ENCODE measurements around the gene MXD3. TPM values are rescaled to one million over a fixed set of nuclear protein-coding genes. Genes with fewer than 3 reads are reported as not detected.
A peak's percentile ranks its signal among the peaks of the same experiment; 100 is the strongest.

MXD3 gene
- total and polyA plus RNA-seq, 10 of the 15 experiments (the other 5 are each of a cell fraction or from before 2014, with no cell fraction given) = 0.24 to 29.8 (median 13.5) TPM

DNA sequence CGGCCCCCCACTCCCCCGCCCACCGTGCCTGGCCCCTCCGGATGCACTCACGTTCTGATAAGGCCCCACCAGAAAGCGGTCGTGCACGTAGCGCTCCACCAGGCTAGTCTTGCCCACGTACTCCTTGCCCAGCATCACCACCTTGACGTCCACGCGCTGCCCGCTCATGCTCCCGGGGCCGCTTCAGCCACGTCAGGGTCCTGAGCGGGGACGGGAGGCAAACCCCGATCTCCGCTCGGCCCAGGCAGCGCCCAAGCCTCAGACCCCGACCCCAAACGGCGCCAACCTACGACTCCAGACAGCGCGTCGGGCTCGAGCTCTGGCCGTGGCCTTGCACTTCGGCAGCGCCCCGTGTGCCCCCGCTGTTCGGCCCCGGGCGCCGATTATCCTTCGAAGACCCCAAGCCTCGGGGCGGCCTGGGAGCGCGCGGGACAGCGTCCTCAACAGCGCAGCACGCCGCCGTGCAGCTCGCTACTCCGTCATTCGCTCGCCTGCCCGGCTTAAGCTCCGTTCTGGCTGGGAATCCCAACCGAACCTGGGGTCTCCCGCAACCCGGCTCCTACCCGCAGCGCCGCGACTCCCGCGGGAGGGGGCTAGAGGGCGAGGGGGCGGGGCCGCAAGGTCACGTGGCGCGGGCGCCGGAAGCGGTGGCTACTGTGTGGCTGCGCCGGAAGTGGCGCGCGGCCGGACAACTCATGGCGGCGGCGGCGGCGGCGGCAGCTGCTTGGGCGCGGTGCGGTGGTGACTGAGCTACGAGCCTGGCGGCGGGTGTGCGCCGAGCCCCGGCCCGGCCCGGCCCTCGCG is 8.4 kb downstream of the MXD3 start, which contains the start of the genes PRELID1 and RAB24 (continued):
- TF ChIP-seq E4F1 (IDR thresholded peaks at IDR 0.05; ENCODE audit: borderline replicate concordance, partially characterized antibody) (no peak), TCF3 (IDR thresholded peaks at IDR 0.05; ENCODE audit: borderline replicate concordance, insufficient read depth, low read depth, low read length) (no peak), ZBTB33 (IDR thresholded peaks at IDR 0.05) (no peak), KAT2A (conservative IDR thresholded peaks at IDR 0.05; ENCODE audit: control insufficient read depth, low read depth, low read length) (no peak), GABPA (IDR thresholded peaks at IDR 0.05; ENCODE audit: low read depth) (peak; percentile 81; the same call in 1 of the 2 replicates), ZNF687 (IDR thresholded peaks at IDR 0.05) (peak; percentile 81), MAX (IDR thresholded peaks at IDR 0.05; ENCODE audit: low read depth, low read length) (peak; percentile 90), YY1 (IDR thresholded peaks at IDR 0.05; ENCODE audit: low read depth, low read length) (peak; percentile 92), IKZF1 (conservative IDR thresholded peaks at IDR 0.05) (peak; percentile 71), FOXM1 (IDR thresholded peaks at IDR 0.05; ENCODE audit: low read depth, low read length) (no peak), MXI1 (IDR thresholded peaks at IDR 0.05; ENCODE audit: low read depth, low read length) (0 out of 2 replicates have a peak, but pooled peaks have one; percentile 23), SMAD5 (IDR thresholded peaks at IDR 0.05; ENCODE audit: low read depth) (no peak), CBX3 (IDR thresholded peaks at IDR 0.05; ENCODE audit: borderline replicate concordance, low read depth) (no peak), CREB1 (IDR thresholded peaks at IDR 0.05; ENCODE audit: low read depth) (peak; percentile 88), RFX5 (IDR thresholded peaks at IDR 0.05; ENCODE audit: low read depth, low read length) (no peak)
- TF ChIP-seq, protein P1, sequence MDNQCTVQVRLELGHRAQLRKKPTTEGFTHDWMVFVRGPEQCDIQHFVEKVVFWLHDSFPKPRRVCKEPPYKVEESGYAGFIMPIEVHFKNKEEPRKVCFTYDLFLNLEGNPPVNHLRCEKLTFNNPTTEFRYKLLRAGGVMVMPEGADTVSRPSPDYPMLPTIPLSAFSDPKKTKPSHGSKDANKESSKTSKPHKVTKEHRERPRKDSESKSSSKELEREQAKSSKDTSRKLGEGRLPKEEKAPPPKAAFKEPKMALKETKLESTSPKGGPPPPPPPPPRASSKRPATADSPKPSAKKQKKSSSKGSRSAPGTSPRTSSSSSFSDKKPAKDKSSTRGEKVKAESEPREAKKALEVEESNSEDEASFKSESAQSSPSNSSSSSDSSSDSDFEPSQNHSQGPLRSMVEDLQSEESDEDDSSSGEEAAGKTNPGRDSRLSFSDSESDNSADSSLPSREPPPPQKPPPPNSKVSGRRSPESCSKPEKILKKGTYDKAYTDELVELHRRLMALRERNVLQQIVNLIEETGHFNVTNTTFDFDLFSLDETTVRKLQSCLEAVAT (IDR thresholded peaks at IDR 0.05) = peak; percentile 19; the same call in 1 of the 2 replicates

Data from GM12878 (cell line).